Fibroblast of pulmonary artery (primary cell): ENCODE results near the gene OR7D2.

Experiments used
- DNase-seq: peaks from one replicate; pipeline ENCODE4 v3.0.0-alpha.2; 2010; ENCODE audit warnings: low read depth
- H3K4me3 ChIP-seq: replicated peaks from 2 replicates; pipeline ENCODE4 v1.5.1; 2011; ENCODE audit warnings: low read depth, mild to moderate bottlenecking, control low read depth, low read length, moderate library complexity
- TF ChIP-seq, protein P1 (sequence below): IDR thresholded peaks from 2 replicates; pipeline ENCODE4 v1.5.1; 2011; ENCODE audit warnings: mild to moderate bottlenecking, control low read depth, low read length, inconsistent platforms; ENCODE audit errors: missing control alignments

OR7D2 gene

DNA sequence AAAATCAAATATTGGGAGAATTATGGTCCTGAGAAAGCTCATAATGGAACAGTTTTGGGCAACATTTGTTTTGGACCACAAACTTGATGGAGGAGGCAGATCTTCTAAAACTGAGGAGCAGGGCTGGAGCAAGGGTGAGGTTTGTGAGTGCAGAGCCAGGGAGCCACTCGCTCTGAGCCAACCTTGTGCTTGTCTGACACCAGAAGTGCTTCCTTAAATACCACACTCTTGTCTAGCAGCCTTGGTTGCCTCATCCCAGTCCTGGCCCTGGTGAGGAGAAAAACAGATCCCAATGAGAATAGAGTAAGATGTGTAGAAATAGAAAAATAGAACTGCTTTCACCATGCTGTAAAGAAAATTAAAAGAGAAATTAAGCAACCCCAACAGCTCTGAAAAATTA, 31.9 kb upstream of the OR7D2 start:
- DNase-seq = no peak
- no peak overlapping the region for H3K4me3 ChIP-seq
- TF ChIP-seq, protein P1, sequence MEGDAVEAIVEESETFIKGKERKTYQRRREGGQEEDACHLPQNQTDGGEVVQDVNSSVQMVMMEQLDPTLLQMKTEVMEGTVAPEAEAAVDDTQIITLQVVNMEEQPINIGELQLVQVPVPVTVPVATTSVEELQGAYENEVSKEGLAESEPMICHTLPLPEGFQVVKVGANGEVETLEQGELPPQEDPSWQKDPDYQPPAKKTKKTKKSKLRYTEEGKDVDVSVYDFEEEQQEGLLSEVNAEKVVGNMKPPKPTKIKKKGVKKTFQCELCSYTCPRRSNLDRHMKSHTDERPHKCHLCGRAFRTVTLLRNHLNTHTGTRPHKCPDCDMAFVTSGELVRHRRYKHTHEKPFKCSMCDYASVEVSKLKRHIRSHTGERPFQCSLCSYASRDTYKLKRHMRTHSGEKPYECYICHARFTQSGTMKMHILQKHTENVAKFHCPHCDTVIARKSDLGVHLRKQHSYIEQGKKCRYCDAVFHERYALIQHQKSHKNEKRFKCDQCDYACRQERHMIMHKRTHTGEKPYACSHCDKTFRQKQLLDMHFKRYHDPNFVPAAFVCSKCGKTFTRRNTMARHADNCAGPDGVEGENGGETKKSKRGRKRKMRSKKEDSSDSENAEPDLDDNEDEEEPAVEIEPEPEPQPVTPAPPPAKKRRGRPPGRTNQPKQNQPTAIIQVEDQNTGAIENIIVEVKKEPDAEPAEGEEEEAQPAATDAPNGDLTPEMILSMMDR = no peak

DNA sequence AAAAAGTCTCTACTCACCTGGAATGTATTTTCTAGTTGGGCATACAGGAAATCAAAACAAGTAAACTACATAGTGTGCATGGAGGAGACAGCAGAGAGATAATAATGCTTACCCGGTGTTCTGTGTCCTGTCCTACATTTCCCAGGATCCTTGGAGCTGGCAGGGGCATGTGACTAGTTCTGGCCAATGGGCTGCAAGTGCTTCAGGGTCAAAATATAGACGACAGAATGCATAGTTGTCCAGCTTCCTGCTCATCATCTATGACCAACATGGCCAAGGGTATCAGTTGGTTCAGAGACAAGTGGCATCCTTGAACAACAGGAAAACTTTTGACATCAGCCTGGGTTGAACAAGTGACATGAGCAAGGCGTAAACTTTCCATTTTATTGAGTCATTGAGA, 30.1 kb upstream of the OR7D2 start:
- DNase-seq = no peak
- H3K4me3 ChIP-seq = no peak overlapping the region

DNA sequence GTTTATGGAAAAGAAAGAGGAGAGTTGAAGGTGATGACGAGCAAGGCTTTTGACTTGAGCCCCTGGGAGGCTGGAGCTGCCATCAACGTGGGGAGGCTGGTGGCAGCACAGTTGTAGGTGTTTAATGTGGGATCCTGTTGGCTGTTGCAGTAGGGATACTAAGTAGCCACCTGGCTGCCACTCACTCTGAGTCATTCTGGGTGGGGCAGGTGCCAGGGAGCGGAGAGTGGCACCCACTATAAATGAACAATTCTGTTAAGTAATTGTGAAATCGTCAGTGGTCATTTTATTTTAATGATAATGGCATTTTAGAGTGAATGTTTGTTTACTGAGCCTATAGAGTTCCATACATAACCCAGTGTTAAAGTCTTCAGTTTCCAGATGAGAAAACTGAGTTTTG, 28.8 kb upstream of the OR7D2 start:
- TF ChIP-seq, protein P1 = no peak
- H3K4me3 ChIP-seq = no peak overlapping the region
- DNase-seq = no peak

More for the DNA sequence above, 30.1 kb upstream of the OR7D2 start:
- TF ChIP-seq, protein P1 = no peak

DNA sequence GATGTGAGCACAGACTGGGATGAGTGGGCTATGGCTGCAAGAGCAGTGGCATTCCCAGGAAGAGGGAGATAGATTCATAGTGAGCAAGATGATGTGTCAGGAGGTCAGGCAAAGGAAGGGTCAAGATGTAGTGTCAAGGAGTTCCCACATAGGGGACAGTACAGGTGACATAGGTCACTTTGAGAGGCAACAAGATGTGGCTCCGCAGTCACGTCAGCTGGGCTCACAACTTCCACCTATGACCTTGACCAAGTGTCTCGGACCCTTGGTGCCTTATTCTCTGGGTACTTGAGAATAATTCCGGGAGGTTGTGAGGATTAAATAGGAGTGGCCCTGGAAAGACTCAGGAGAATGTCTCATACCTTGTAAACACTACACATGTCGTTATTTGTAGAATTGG, 28.1 kb upstream of the OR7D2 start:
- TF ChIP-seq, protein P1 = no peak
- DNase-seq = no peak
- no peak overlapping the region for H3K4me3 ChIP-seq

DNA sequence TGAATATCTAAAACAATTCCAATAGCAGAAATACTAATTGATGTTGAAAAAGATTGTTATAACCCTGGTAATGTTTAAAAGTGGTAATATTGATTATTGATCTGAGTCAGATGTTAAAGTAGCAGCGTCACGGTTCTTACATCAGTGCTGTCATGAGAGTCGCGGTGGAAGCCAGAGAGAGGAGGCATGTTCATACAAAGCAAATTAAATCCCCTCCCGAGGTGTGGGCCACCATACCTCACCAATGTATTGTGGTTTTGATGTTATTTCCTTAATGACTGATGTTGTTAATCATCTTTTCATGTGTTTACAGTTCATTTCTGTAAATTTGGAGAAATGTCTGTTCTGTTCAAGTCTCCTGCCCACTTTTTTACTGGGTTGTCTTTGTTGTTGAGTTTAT, 27.4 kb upstream of the OR7D2 start:
- no peak for DNase-seq
- TF ChIP-seq, protein P1 = no peak
- no peak overlapping the region for H3K4me3 ChIP-seq

DNA sequence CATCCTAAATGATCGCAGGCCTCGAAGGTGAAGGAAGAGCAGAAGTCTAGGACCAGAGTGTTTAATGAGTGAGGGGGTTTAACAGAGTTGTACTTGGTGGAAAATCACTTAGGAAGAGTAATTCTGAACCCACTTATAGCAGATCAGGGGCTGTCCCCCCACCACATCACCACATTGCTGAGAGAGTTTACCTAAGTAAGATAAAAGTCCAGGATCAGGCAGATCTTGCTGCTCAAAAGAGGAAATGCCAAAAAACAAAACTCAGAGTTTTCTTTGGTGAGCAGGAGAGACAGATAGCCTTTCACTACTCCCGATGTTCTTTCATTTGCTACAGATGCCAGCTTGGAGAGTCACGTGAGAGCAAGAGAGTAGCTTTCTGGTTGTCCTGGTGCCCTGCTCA, 23.2 kb upstream of the OR7D2 start:
- no peak overlapping the region for H3K4me3 ChIP-seq
- TF ChIP-seq, protein P1 = no peak
- no peak for DNase-seq

DNA sequence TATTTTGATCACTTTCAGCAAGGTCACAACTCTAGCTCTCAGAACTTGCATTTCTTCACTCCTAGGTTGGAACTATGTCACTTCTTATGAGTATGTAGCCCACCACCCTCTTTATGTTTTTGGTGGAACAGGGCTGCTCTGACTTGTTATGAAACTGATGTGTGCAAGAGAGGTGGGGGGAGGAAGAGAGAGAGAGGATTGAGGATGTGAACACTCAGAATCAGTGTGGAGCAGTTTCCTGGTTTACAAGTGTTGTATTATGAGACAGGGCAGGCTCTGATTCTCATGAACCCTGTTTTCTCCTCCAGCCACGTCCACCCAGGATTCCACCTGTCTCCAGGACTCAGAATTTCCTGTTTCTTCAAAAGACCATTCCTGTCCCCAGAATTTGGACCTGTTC, 22.5 kb upstream of the OR7D2 start:
- no peak for DNase-seq
- H3K4me3 ChIP-seq = no peak overlapping the region
- TF ChIP-seq, protein P1 = no peak
